ENCODE data around the gene TUBGCP2. TPM values are rescaled to one million over a fixed set of nuclear protein-coding genes. Genes with fewer than 3 reads are reported as not detected.

The TUBGCP2 gene
- total RNA-seq, 1 experiment from 2014 or later: 35.4 TPM

- Histone ChIP-seq H2AFZ (ENCODE audit: low read depth, low read length, poor library complexity, severe bottlenecking) (no peak overlapping the region), H3K9ac (ENCODE audit: low read length) (no peak overlapping the region), H3K27me3 (ENCODE audit: insufficient read depth, low read length) (no peaks in the 10 kb centered on the region), H3K9me3 (ENCODE audit: control insufficient read depth in 1 of 2, insufficient read depth in 1 of 2, low read depth in 1 of 2, low read length in 2 of 2) (no peaks in the 10 kb centered on the region), H3K4me2 (ENCODE audit: low read length) (no peak overlapping the region), H3K27ac (ENCODE audit: low read depth, low read length) (no peak overlapping the region), H3K9me2 (ENCODE audit: insufficient read depth) (no peaks in the 10 kb centered on the region), H3K79me2 (ENCODE audit: insufficient read depth, low read length) (no peaks in the 10 kb centered on the region), H3K36me3 (ENCODE audit: control insufficient read depth in 1 of 2, insufficient read depth in 2 of 2, low read length in 2 of 2) (no peaks in the 10 kb centered on the region), H3K4me1 (ENCODE audit: control insufficient read depth in 1 of 2, insufficient read depth in 2 of 2, low read length in 2 of 2) (no peaks in the 10 kb centered on the region), H4K20me1 (ENCODE audit: insufficient read depth) (no peaks in the 10 kb centered on the region), H3K4me3 (replicated peaks in 1 of 2; ENCODE audit: low read depth in 1 of 2, low read length in 2 of 2) (no peak overlapping the region)
- intact Hi-C loops (cut with micrococcal nuclease): no loop called here
- DNase-seq (ENCODE audit: low read depth, low spot score) (no peak), ATAC-seq (no peak)
- CTCF ChIA-PET: no interaction called here
- POLR2A ChIA-PET: no interaction called here
- RAD21 ChIA-PET (ENCODE audit: low non-redundant PET in 1 of 2, low total read pairs in 2 of 2, uncharacterized antibody in 2 of 2, unreplicated experiment in 2 of 2): no interaction called here
- no peak for TF ChIP-seq ZBTB33 (IDR thresholded peaks at IDR 0.05; ENCODE audit: extremely low read depth, insufficient replicate concordance, low read length)
- TF ChIP-seq ATF3 (IDR thresholded peaks at IDR 0.05): no peak
- no peak for TF ChIP-seq SIN3A (IDR thresholded peaks at IDR 0.05; ENCODE audit: low read depth)
- TF ChIP-seq RAD21 (IDR thresholded peaks at IDR 0.05; ENCODE audit: low read depth): no peak
- no peak for TF ChIP-seq CBX3 (IDR thresholded peaks at IDR 0.05; ENCODE audit: low read depth)
- no peak for TF ChIP-seq SRF (IDR thresholded peaks at IDR 0.05; ENCODE audit: low read depth)
- TF ChIP-seq ELF1 (IDR thresholded peaks at IDR 0.05; ENCODE audit: borderline replicate concordance, low read depth): no peak
- no peak for TF ChIP-seq JUND (IDR thresholded peaks at IDR 0.05)
- no peak for TF ChIP-seq SP1 (IDR thresholded peaks at IDR 0.05; ENCODE audit: low read depth)
- no peak for TF ChIP-seq FOSL1 (IDR thresholded peaks at IDR 0.05; ENCODE audit: low read depth)
- TF ChIP-seq CEBPB (IDR thresholded peaks at IDR 0.05; ENCODE audit: low read depth): no peak
- TF ChIP-seq EZH2phosphoT487 (IDR thresholded peaks at IDR 0.05; ENCODE audit: borderline replicate concordance): no peak
- no peak for TF ChIP-seq POLR2AphosphoS5 (IDR thresholded peaks at IDR 0.05; ENCODE audit: low read depth, low read length)
- TF ChIP-seq ZNF274 (IDR thresholded peaks at IDR 0.05; ENCODE audit: low read depth, low read length): no peak
- no peak for TF ChIP-seq CTCF (IDR thresholded peaks at IDR 0.05 in 2 of 3, conservative IDR thresholded peaks at IDR 0.05 in 1 of 3; ENCODE audit: borderline replicate concordance in 1 of 3, insufficient read depth in 1 of 3, low read depth in 2 of 3, low read length in 2 of 3)
- no peak for TF ChIP-seq EGR1 (IDR thresholded peaks at IDR 0.05; ENCODE audit: low read depth)
- no peak for TF ChIP-seq ZFX (IDR thresholded peaks at IDR 0.05)
- no TSS peak for BruUV-seq (replicated peaks)
These were observed 26.8 kb upstream of the TUBGCP2 start for GRCh38 chr10:133335246-133336117.
